HG03095 (cell line): ENCODE results near the gene MIEF1.
"Not testable (repeated sequence)": the region's sequence is repeated elsewhere in the genome, so short reads cannot be mapped to it uniquely, and the experiment has no call there.

Experiments
- ATAC-seq: cut with Tn5 transposase; IDR thresholded peaks from one replicate; pipeline ENCODE4 v1.9.1; 2021; ENCODE audit warnings: moderate library complexity; ENCODE audit not compliant: unreplicated experiment

The MIEF1 gene

GRCh38 chr22:39489094-39490068, 12.7 kb upstream of the MIEF1 start:
- ATAC-seq, result no peak

GRCh38 chr22:39490135-39490798, 11.8 kb upstream of the MIEF1 start:
- ATAC-seq, result no peak

GRCh38 chr22:39490966-39491680, 11.0 kb upstream of the MIEF1 start:
- no peak for ATAC-seq

- no peak for ATAC-seq
Observed at GRCh38 chr22:39491696-39492095, 10.4 kb upstream of the MIEF1 start.

- no peak for ATAC-seq
Observed at GRCh38 chr22:39492186-39492585, 9.9 kb upstream of the MIEF1 start.

GRCh38 chr22:39493759-39494158, 8.3 kb upstream of the MIEF1 start:
- ATAC-seq, result no peak

- no peak for ATAC-seq
Observed at GRCh38 chr22:39494471-39495120, 7.5 kb upstream of the MIEF1 start.

GRCh38 chr22:39496131-39496838, 5.8 kb upstream of the MIEF1 start:
- no peak for ATAC-seq

GRCh38 chr22:39497429-39497828, 4.7 kb upstream of the MIEF1 start:
- no peak for ATAC-seq

GRCh38 chr22:39498368-39498767, 3.7 kb upstream of the MIEF1 start:
- no peak for ATAC-seq

- ATAC-seq, result no peak
Observed at GRCh38 chr22:39498802-39499201, 3.3 kb upstream of the MIEF1 start.

GRCh38 chr22:39500101-39500500, 2.0 kb upstream of the MIEF1 start:
- no peak for ATAC-seq

- peak; percentile 18 for ATAC-seq
Observed at GRCh38 chr22:39501644-39502108, 414 bp upstream of the MIEF1 start.

GRCh38 chr22:39502789-39503409, 809 bp downstream of the MIEF1 start:
- no peak for ATAC-seq

GRCh38 chr22:39503630-39504029, 1.5 kb downstream of the MIEF1 start:
- no peak for ATAC-seq

- ATAC-seq, result no peak
Observed at GRCh38 chr22:39504071-39504470, 2.0 kb downstream of the MIEF1 start.

- ATAC-seq, result not testable (repeated sequence)
Observed at GRCh38 chr22:39507021-39507420, 4.9 kb downstream of the MIEF1 start.

- ATAC-seq, result no peak
Observed at GRCh38 chr22:39508393-39508792, 6.3 kb downstream of the MIEF1 start.

- ATAC-seq, result no peak
Observed at GRCh38 chr22:39510529-39511149, 8.5 kb downstream of the MIEF1 start.
